Measurements from ENCODE around the gene BTNL3. TPM values are rescaled to one million over a fixed set of nuclear protein-coding genes. Genes with fewer than 3 reads are reported as not detected.
A peak's percentile ranks its signal among the peaks of the same experiment; 100 is the strongest.

BTNL3 gene
- total RNA-seq, 3 donors from 2014 or later, result under 0.01 TPM; not detected in 2

GRCh38 chr5:181040631-181040945 lies 51.9 kb downstream of the BTNL3 start:
- peak overlapping the region; percentile 30 to 57 (median 34) for H3K4me3 ChIP-seq
- H3K9me3 ChIP-seq, result no peaks in the 10 kb centered on the region
- peaks cover 0 to 39% of the 10 kb centered on the region in 2 donors for H3K27me3 ChIP-seq
- intact Hi-C loops (cut with DNase I; ENCODE audit: low total_unique reads), result no loop called here
- H3K36me3 ChIP-seq, result no peaks in the 10 kb centered on the region
- TF ChIP-seq POLR2A (IDR thresholded peaks at IDR 0.05), result no peak
- no peak for TF ChIP-seq POLR2AphosphoS5 (IDR thresholded peaks at IDR 0.05)
- no peak for TF ChIP-seq CTCF (IDR thresholded peaks at IDR 0.05)
- no peaks in the 10 kb centered on the region for H3K4me1 ChIP-seq
- H3K27ac ChIP-seq, result peak overlapping the region in 1 of 2 donors; percentile 68
- DNase-seq (ENCODE audit: low spot score in 2 of 2), result no peak

DNA sequence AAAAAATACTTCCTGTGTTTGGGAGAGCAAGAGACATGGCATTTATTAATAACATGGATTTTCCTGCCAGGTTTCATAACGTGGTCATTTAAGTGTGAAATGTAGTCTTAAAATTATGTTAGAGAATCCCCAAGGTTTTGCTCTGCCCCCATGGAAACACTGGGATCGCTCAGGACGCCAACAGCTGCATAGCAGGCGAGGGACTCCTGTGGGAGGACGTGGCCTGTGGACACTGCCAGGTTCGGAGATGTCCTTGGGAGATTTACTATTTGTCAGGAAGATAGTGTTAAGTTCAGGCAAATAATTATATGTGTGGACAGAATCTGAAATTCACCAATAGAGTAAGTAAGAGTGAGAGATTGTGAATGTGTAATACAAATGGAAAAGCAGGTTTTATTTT lies 52.4 kb downstream of the BTNL3 start:
- Histone ChIP-seq H3K4me3 (peak overlapping the region; percentile 30 to 57 (median 34)), H3K27ac (peak overlapping the region in 1 of 2 donors; percentile 68), H3K36me3 (no peaks in the 10 kb centered on the region), H3K4me1 (no peaks in the 10 kb centered on the region), H3K9me3 (no peaks in the 10 kb centered on the region), H3K27me3 (peaks cover 0 to 39% of the 10 kb centered on the region in 2 donors)
- TF ChIP-seq POLR2AphosphoS5 (IDR thresholded peaks at IDR 0.05) (no peak), CTCF (IDR thresholded peaks at IDR 0.05) (no peak), POLR2A (IDR thresholded peaks at IDR 0.05) (no peak)
- no peak for DNase-seq (ENCODE audit: low spot score in 2 of 2)
- intact Hi-C loops (cut with DNase I; ENCODE audit: low total_unique reads), result no loop called here

DNA sequence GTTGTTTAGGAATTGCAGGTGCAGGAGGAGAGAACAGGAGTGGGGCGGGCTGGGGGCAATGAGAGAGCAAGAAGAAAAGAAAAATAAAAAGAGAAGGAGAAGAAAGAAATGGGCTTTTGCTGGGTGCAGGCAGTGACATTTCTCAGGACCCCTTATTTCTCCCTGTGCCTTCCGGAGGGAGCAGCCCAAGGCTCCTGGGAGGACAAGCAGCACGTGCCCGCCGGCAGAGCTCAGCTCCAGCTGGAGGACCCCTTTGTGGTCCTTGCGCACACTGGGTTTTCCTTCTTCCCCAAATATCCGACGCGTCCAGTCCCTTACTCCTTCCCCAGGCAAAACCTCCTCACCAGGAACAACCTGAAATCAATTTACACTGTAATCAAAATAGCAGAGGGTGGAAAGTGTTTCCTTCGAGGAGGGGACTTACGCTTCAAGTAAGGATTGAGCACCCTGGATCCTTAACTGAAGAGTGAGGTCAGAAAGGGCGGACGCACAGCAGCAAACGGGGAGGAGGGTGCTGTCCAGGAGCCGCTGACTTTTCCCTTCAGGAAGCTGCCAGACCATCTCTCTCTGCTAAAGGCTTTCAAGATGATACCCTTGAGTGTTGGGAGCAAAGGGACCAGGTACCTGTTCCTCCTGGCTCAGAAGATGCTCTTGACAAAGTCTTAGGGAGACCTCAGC lies 53.5 kb downstream of the BTNL3 start:
- Histone ChIP-seq H3K4me1 (no peaks in the 10 kb centered on the region), H3K36me3 (no peaks in the 10 kb centered on the region), H3K27ac (peak overlapping the region in 1 of 2 donors; percentile 43), H3K27me3 (peaks cover 0 to 50% of the 10 kb centered on the region in 2 donors), H3K4me3 (peak overlapping the region; percentile 27 to 57 (median 30)), H3K9me3 (no peaks in the 10 kb centered on the region)
- TF ChIP-seq POLR2A (IDR thresholded peaks at IDR 0.05), result no peak
- no peak for TF ChIP-seq POLR2AphosphoS5 (IDR thresholded peaks at IDR 0.05)
- no peak for TF ChIP-seq CTCF (IDR thresholded peaks at IDR 0.05)
- intact Hi-C loops (cut with DNase I; ENCODE audit: low total_unique reads), result no loop called here
- no peak for DNase-seq (ENCODE audit: low spot score in 2 of 2)

- Histone ChIP-seq H3K36me3 (no peaks in the 10 kb centered on the region), H3K9me3 (no peaks in the 10 kb centered on the region), H3K27me3 (peaks cover 0 to 51% of the 10 kb centered on the region in 2 donors), H3K4me3 (peak overlapping the region; percentile 27 to 57 (median 30)), H3K27ac (peak overlapping the region in 1 of 2 donors; percentile 43), H3K4me1 (no peaks in the 10 kb centered on the region)
- TF ChIP-seq POLR2AphosphoS5 (IDR thresholded peaks at IDR 0.05) (no peak), POLR2A (IDR thresholded peaks at IDR 0.05) (no peak), CTCF (IDR thresholded peaks at IDR 0.05) (no peak)
- DNase-seq (ENCODE audit: low spot score in 2 of 2), result no peak
- intact Hi-C loops (cut with DNase I; ENCODE audit: low total_unique reads), result no loop called here
Measured at GRCh38 chr5:181042722-181043121, 54.1 kb downstream of the BTNL3 start.

- peak overlapping the region in 2 of 3 donors; percentile 7 to 57 for H3K4me3 ChIP-seq
- H3K27me3 ChIP-seq, result peaks cover 0 to 52% of the 10 kb centered on the region in 2 donors
- intact Hi-C loops (cut with DNase I; ENCODE audit: low total_unique reads), result no loop called here
- no peak for TF ChIP-seq POLR2AphosphoS5 (IDR thresholded peaks at IDR 0.05)
- TF ChIP-seq POLR2A (IDR thresholded peaks at IDR 0.05), result no peak
- H3K9me3 ChIP-seq, result no peaks in the 10 kb centered on the region
- peak overlapping the region; percentile 14 to 63 for H3K27ac ChIP-seq
- no peaks in the 10 kb centered on the region for H3K4me1 ChIP-seq
- DNase-seq (ENCODE audit: low spot score in 2 of 2), result no peak
- H3K36me3 ChIP-seq, result no peaks in the 10 kb centered on the region
Measured at GRCh38 chr5:181043285-181044092, 54.8 kb downstream of the BTNL3 start.
